Esophagus squamous epithelium (tissue), 5 donors: ENCODE measurements around the gene HS6ST2. TPM values are rescaled to one million over a fixed set of nuclear protein-coding genes. Genes with fewer than 3 reads are reported as not detected.

Experiments
- DNase-seq: peaks from one replicate; lab custom pipeline; 2025; lab: John Stamatoyannopoulos, UW
- H3K27ac ChIP-seq, 4 donors: fragments of 200-600 bp; sonication (generic); one replicate each; pipeline ENCODE4 v1.5.1; 2016 to 2019; ENCODE audit warnings: mild to moderate bottlenecking in 1 of 4
- H3K27me3 ChIP-seq, 4 donors: fragments of 200-600 bp; sonication (generic); 1 replicate in 3 of 4; 2 replicates in 1 of 4; pipeline versions ENCODE4 v1.5.1 to v1.6.0; 2017 to 2021; ENCODE audit warnings: antibody characterized with exemption in 1 of 4
- H3K36me3 ChIP-seq, 3 donors: fragments of 200-600 bp; sonication (generic); one replicate each; pipeline ENCODE4 v1.5.1; 2016 to 2019
- H3K4me1 ChIP-seq, 3 donors: fragments of 200-600 bp; sonication (generic); one replicate each; pipeline ENCODE4 v1.5.1; 2017 to 2019
- H3K4me3 ChIP-seq, 4 donors: fragments of 200-600 bp; sonication (generic); 1 replicate in 3 of 4; 2 replicates in 1 of 4; pipeline ENCODE4 v1.5.1; 2016 to 2019; ENCODE audit warnings: mild to moderate bottlenecking in 2 of 4, moderate library complexity in 1 of 4
- H3K9me3 ChIP-seq, 3 donors: fragments of 200-600 bp; sonication (generic); one replicate each; pipeline ENCODE4 v1.5.1; 2016 to 2019
- CTCF ChIP-seq, 6 experiments: fragments of 450-650 bp in 4 of 6; fragments of 200-600 bp in 2 of 6; sonication (generic) in 2 of 6; IDR thresholded peaks; one replicate each; pipeline ENCODE4 v1.5.1; 2016 to 2019; ENCODE audit warnings: antibody characterized with exemption in 6 of 6, mild to moderate bottlenecking in 4 of 6, moderate library complexity in 4 of 6
- POLR2A ChIP-seq, 4 donors: fragments of 450-650 bp; IDR thresholded peaks; one replicate each; pipeline ENCODE4 v1.6.1; 2017; ENCODE audit warnings: antibody characterized with exemption in 4 of 4, mild to moderate bottlenecking in 4 of 4, moderate library complexity in 3 of 4
- WGBS, 2 donors: methylation state at CpG; one replicate each; pipeline ENCODE4 v1.1.5; 2018; 5-methylcytosine and 5-hydroxymethylcytosine counted together
- intact Hi-C: fragments of 100-400 bp; cut with DNase I; formaldehyde crosslinking; loops from one replicate; pipeline ENCODE4 v1.15.0; 2022
- total RNA-seq, 4 donors: library from RNA; depleted of rRNA; stranded (reverse); fragments of >200 nt; gene quantifications; one replicate each; pipeline ENCODE4 v1.1.0, GENCODE V29; 2016
- donor health status: DM: yes; HTN: yes; CAD: no.

Gene HS6ST2
- total RNA-seq, 4 donors from 2014 or later, result 6.3 to 9.0 (median 7.1) TPM

DNA sequence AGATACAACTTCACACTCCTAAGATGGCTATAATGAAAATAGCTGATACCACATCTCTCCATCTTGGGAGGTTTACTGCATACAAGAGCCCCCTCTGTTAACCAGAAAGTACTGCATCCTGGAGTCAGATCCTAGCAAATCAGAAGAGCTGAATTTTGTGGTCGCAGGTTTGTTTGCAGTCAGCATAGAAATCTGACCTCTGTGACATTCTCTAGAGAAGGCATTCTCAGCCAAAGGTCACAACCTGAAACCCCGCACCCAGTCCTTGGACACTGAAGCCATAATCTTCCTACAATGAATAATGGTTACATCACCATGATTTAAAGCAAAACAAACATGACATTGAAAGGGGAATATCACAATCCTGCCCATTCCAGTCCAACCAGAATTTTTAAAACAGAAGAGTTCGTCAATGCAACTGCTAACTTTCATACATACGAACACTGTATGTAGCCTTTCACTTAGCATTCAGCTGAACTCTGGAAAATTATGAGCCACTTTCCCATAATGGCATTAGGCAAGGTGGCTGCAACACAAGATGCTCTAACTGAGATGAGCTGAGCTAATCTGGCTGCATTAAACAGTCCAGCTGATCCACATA is 17.6 kb downstream of the HS6ST2 start:
- H3K9me3 ChIP-seq, result no peaks in the 10 kb centered on the region
- WGBS, 2 donors, result 44 to 47% methylated on average over 3 to 4 of the region's 4 CpGs
- no peaks in the 10 kb centered on the region for H3K27me3 ChIP-seq
- H3K36me3 ChIP-seq, result no peaks in the 10 kb centered on the region
- no peak overlapping the region for H3K4me3 ChIP-seq
- H3K27ac ChIP-seq, result peak overlapping the region; percentile 10 to 74 (median 50)
- no peak for DNase-seq
- intact Hi-C loops, result no loop called here
- H3K4me1 ChIP-seq, result no peaks in the 10 kb centered on the region
- TF ChIP-seq POLR2A (IDR thresholded peaks at IDR 0.05), result no peak
- TF ChIP-seq CTCF (IDR thresholded peaks at IDR 0.05), result peak in 1 of 6 experiments; percentile 14

- no peak for DNase-seq
- WGBS, 2 donors, result 88 to 96% methylated on average over 8 of the region's 8 CpGs
Observed at GRCh38 chrX:132933170-132933569, 25.3 kb downstream of the HS6ST2 start.

GRCh38 chrX:132924426-132924825 is 34.0 kb downstream of the HS6ST2 start:
- Histone ChIP-seq H3K4me1 (no peaks in the 10 kb centered on the region), H3K36me3 (no peaks in the 10 kb centered on the region), H3K4me3 (no peak overlapping the region), H3K27ac (no peak overlapping the region), H3K27me3 (peaks cover 0 to 3% (median 0%) of the 10 kb centered on the region in 4 donors), H3K9me3 (no peaks in the 10 kb centered on the region)
- 82 to 100% methylated on average over 3 to 5 of the region's 5 CpGs for WGBS, 2 donors
- TF ChIP-seq CTCF (IDR thresholded peaks at IDR 0.05) (no peak), POLR2A (IDR thresholded peaks at IDR 0.05) (no peak)
- no peak for DNase-seq
- intact Hi-C loops, result no loop called here

More at GRCh38 chrX:132933170-132933569, 25.3 kb downstream of the HS6ST2 start:
- Histone ChIP-seq H3K27me3 (peaks cover 0 to 3% (median 0%) of the 10 kb centered on the region in 4 donors), H3K27ac (no peak overlapping the region), H3K9me3 (no peaks in the 10 kb centered on the region), H3K36me3 (no peaks in the 10 kb centered on the region), H3K4me3 (no peak overlapping the region), H3K4me1 (no peaks in the 10 kb centered on the region)
- intact Hi-C loops, result no loop called here
- TF ChIP-seq POLR2A (IDR thresholded peaks at IDR 0.05) (no peak), CTCF (IDR thresholded peaks at IDR 0.05) (no peak)

DNA sequence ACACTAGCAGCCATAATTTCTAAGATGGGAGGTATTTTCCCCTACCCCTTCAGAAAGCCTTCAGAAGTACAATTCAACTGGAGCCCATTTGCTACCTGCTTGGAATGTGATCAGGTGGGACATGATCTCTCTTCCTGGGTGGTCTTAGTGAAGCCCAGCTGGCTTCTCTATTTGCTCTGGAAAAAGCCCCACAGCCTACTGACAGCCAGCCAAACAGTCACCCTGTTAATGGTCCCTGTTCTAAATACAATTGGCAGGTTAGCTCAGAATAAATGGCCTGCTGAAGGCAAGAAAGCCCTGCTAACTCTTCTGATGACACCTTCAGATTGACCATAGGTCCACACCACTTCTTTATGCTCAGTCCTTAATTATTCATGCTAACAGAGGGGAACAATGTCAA is 39.9 kb downstream of the HS6ST2 start:
- Histone ChIP-seq H3K27ac (no peak overlapping the region), H3K4me3 (no peak overlapping the region), H3K9me3 (no peaks in the 10 kb centered on the region), H3K36me3 (no peaks in the 10 kb centered on the region), H3K4me1 (no peaks in the 10 kb centered on the region), H3K27me3 (no peaks in the 10 kb centered on the region)
- intact Hi-C loops, result no loop called here
- TF ChIP-seq CTCF (IDR thresholded peaks at IDR 0.05) (no peak), POLR2A (IDR thresholded peaks at IDR 0.05) (no peak)
- no peak for DNase-seq

DNA sequence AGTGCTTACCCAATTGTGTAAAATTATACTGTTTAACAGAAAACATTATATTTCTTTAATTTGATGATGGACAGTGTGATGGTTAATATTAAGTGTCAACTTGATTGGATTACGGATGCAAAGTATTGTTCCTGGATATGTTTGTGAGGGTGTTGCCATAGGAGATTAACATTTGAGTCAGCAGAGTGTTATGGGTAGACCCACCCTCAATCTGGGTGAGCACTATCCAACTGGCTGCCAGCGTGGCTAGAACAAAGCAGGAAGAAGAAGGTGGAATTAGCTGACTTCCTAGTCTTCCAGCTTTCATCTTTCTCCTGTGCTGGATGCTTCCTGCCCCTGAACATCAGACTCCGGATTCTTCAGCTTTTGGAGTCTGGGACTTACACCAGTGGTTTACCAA is 42.1 kb downstream of the HS6ST2 start:
- intact Hi-C loops, result no loop called here
- WGBS, 2 donors, result 82 to 87% methylated on average over 3 of the region's 3 CpGs
- H3K27me3 ChIP-seq, result no peaks in the 10 kb centered on the region

More for the DNA sequence above, 42.1 kb downstream of the HS6ST2 start:
- no peak for TF ChIP-seq POLR2A (IDR thresholded peaks at IDR 0.05)
- no peak for TF ChIP-seq CTCF (IDR thresholded peaks at IDR 0.05)
- H3K27ac ChIP-seq, result no peak overlapping the region
- no peaks in the 10 kb centered on the region for H3K36me3 ChIP-seq
- no peak for DNase-seq
- no peaks in the 10 kb centered on the region for H3K9me3 ChIP-seq
- H3K4me1 ChIP-seq, result no peaks in the 10 kb centered on the region
- no peak overlapping the region for H3K4me3 ChIP-seq
